Tibial nerve (tissue), 4 donors: ENCODE results near the gene PDCD6IP. TPM values are rescaled to one million over a fixed set of nuclear protein-coding genes. Genes with fewer than 3 reads are reported as not detected.

Source experiments
- DNase-seq, 2 donors: peaks; one replicate each; pipeline ENCODE4 v3.0.0-alpha.2; 2019; ENCODE audit warnings: low spot score in 2 of 2
- H3K27ac ChIP-seq, 4 donors: fragments of 200-600 bp; sonication (generic) in 3 of 4; one replicate each; pipeline ENCODE4 v1.5.1; 2017 to 2019; ENCODE audit warnings: mild to moderate bottlenecking in 1 of 4
- H3K27me3 ChIP-seq, 2 donors: fragments of 200-600 bp; sonication (generic) in 1 of 2; one replicate each; pipeline versions ENCODE4 v1.5.1 to v1.6.0; 2017 to 2019
- H3K36me3 ChIP-seq, 3 donors: fragments of 200-600 bp; sonication (generic); one replicate each; pipeline ENCODE4 v1.5.1; 2018 to 2019
- H3K4me1 ChIP-seq, 4 donors: fragments of 200-600 bp; sonication (generic) in 3 of 4; one replicate each; pipeline ENCODE4 v1.5.1; 2017 to 2019
- H3K4me3 ChIP-seq, 4 donors: fragments of 200-600 bp; sonication (generic) in 3 of 4; one replicate each; pipeline ENCODE4 v1.5.1; 2017 to 2019; ENCODE audit warnings: mild to moderate bottlenecking in 1 of 4, moderate library complexity in 1 of 4
- H3K9me3 ChIP-seq, 4 donors: fragments of 200-600 bp; sonication (generic) in 3 of 4; one replicate each; pipeline ENCODE4 v1.5.1; 2017 to 2019
- CTCF ChIP-seq, 5 experiments: fragments of 200-600 bp in 3 of 5; fragments of 450-650 bp in 2 of 5; sonication (generic) in 3 of 5; IDR thresholded peaks; one replicate each; pipeline ENCODE4 v1.5.1; 2016 to 2019; ENCODE audit warnings: antibody characterized with exemption in 5 of 5, mild to moderate bottlenecking in 3 of 5, moderate library complexity in 2 of 5
- EP300 ChIP-seq, 2 donors: sonication (generic); formaldehyde crosslinking; IDR thresholded peaks; one replicate each; pipeline ENCODE4 v1.6.1; 2017; ENCODE audit warnings: antibody characterized with exemption in 2 of 2, mild to moderate bottlenecking in 1 of 2
- POLR2A ChIP-seq, 2 donors: fragments of 450-650 bp; IDR thresholded peaks; one replicate each; pipeline ENCODE4 v1.6.1; 2017; ENCODE audit warnings: antibody characterized with exemption in 2 of 2, mild to moderate bottlenecking in 2 of 2, moderate library complexity in 2 of 2
- WGBS, 2 donors: methylation state at CpG; one replicate each; pipeline ENCODE4 v1.1.5; 2018; 5-methylcytosine and 5-hydroxymethylcytosine counted together
- total RNA-seq, 4 donors: library from RNA; depleted of rRNA; stranded (reverse); fragments of >200 nt; gene quantifications; one replicate each; pipeline ENCODE4 v1.1.0, GENCODE V29; 2016

PDCD6IP gene
- total RNA-seq, 4 donors from 2014 or later, result 151 to 436 (median 259) TPM

- TF ChIP-seq EP300 (IDR thresholded peaks at IDR 0.05) (no peak), POLR2A (IDR thresholded peaks at IDR 0.05) (no peak), CTCF (IDR thresholded peaks at IDR 0.05) (no peak)
- no peaks in the 10 kb centered on the region for H3K36me3 ChIP-seq
- WGBS, 2 donors, result 42 to 44% methylated on average over 4 of the region's 4 CpGs
Observed at GRCh38 chr3:33908250-33908851, 109.9 kb downstream of the PDCD6IP start.

GRCh38 chr3:33909547-33909946 is 111.1 kb downstream of the PDCD6IP start:
- Histone ChIP-seq H3K36me3 (no peaks in the 10 kb centered on the region), H3K4me3 (no peak overlapping the region), H3K4me1 (no peaks in the 10 kb centered on the region), H3K9me3 (no peaks in the 10 kb centered on the region), H3K27ac (no peak overlapping the region), H3K27me3 (no peaks in the 10 kb centered on the region)
- 76 to 90% methylated on average over 5 of the region's 5 CpGs for WGBS, 2 donors
- DNase-seq, result no peak
- no peak for TF ChIP-seq POLR2A (IDR thresholded peaks at IDR 0.05)
- TF ChIP-seq CTCF (IDR thresholded peaks at IDR 0.05), result no peak
- TF ChIP-seq EP300 (IDR thresholded peaks at IDR 0.05), result no peak

More at GRCh38 chr3:33908250-33908851, 109.9 kb downstream of the PDCD6IP start:
- H3K27me3 ChIP-seq, result no peaks in the 10 kb centered on the region
- H3K4me1 ChIP-seq, result no peaks in the 10 kb centered on the region
- no peak for DNase-seq
- no peaks in the 10 kb centered on the region for H3K9me3 ChIP-seq
- H3K27ac ChIP-seq, result no peak overlapping the region
- no peak overlapping the region for H3K4me3 ChIP-seq

- Histone ChIP-seq H3K4me1 (no peaks in the 10 kb centered on the region), H3K4me3 (no peak overlapping the region), H3K27me3 (no peaks in the 10 kb centered on the region), H3K27ac (no peak overlapping the region), H3K9me3 (no peaks in the 10 kb centered on the region), H3K36me3 (no peaks in the 10 kb centered on the region)
- TF ChIP-seq POLR2A (IDR thresholded peaks at IDR 0.05) (no peak), CTCF (IDR thresholded peaks at IDR 0.05) (no peak), EP300 (IDR thresholded peaks at IDR 0.05) (no peak)
- 76 to 82% methylated on average over 2 of the region's 2 CpGs for WGBS, 2 donors
- DNase-seq, result no peak
Observed at GRCh38 chr3:33910031-33910430, 111.6 kb downstream of the PDCD6IP start.

DNA sequence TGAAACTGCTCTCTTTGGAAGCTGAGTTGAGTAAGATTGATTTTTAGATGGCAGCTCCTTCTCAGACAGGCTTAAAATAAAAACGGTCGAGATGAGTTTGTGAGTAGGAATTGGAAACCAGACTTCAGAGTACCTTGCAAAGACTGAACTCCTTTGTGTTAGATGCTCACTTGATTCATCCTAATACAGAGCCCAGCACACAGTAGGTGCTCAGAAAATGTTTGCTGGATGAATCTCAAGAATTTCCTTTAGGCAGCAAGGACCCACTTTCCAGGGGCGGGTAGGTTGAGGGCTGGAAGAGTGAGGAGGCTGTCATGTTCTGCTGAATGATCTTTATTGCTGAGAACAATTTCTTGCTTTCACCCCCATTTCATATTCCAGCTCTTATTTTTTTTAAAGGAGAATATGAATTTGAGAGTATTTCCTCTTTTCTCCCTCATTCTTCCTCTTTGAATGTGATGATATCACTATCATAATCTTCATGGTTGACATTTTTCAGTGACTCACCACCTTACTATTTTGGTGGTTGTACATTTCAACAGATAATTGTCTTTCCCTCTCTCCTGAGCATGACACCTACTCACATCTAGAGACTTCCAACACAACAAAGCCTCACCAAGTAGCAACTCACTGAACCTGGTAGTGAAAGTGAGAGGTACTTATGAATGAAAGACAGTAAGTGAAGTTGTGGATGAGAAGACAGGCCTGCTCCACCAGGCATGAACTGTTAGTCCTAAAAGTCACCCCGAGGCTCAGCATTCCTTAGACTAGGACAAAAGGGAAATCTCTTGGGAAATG is 113.3 kb downstream of the PDCD6IP start:
- DNase-seq, result no peak
- TF ChIP-seq EP300 (IDR thresholded peaks at IDR 0.05) (no peak), POLR2A (IDR thresholded peaks at IDR 0.05) (no peak), CTCF (IDR thresholded peaks at IDR 0.05) (no peak)
- 85 to 87% methylated on average over 4 of the region's 4 CpGs for WGBS, 2 donors
- Histone ChIP-seq H3K27ac (no peak overlapping the region), H3K9me3 (no peaks in the 10 kb centered on the region), H3K4me1 (no peaks in the 10 kb centered on the region), H3K27me3 (no peaks in the 10 kb centered on the region), H3K36me3 (no peaks in the 10 kb centered on the region), H3K4me3 (no peak overlapping the region)

- 80 to 85% methylated on average over 2 of the region's 2 CpGs for WGBS, 2 donors
- Histone ChIP-seq H3K4me3 (no peak overlapping the region), H3K9me3 (no peaks in the 10 kb centered on the region), H3K27ac (no peak overlapping the region), H3K36me3 (no peaks in the 10 kb centered on the region), H3K27me3 (no peaks in the 10 kb centered on the region), H3K4me1 (no peaks in the 10 kb centered on the region)
- TF ChIP-seq POLR2A (IDR thresholded peaks at IDR 0.05), result no peak
- TF ChIP-seq EP300 (IDR thresholded peaks at IDR 0.05), result no peak
- TF ChIP-seq CTCF (IDR thresholded peaks at IDR 0.05), result no peak
- DNase-seq, result no peak
Observed at GRCh38 chr3:33914212-33914611, 115.8 kb downstream of the PDCD6IP start.
